Measurements from ENCODE around the gene CTNNAL1. TPM values are rescaled to one million over a fixed set of nuclear protein-coding genes. Genes with fewer than 3 reads are reported as not detected.

CTNNAL1 gene
- total RNA-seq, 1 donor from 2014 or later: 24.7 TPM

DNA sequence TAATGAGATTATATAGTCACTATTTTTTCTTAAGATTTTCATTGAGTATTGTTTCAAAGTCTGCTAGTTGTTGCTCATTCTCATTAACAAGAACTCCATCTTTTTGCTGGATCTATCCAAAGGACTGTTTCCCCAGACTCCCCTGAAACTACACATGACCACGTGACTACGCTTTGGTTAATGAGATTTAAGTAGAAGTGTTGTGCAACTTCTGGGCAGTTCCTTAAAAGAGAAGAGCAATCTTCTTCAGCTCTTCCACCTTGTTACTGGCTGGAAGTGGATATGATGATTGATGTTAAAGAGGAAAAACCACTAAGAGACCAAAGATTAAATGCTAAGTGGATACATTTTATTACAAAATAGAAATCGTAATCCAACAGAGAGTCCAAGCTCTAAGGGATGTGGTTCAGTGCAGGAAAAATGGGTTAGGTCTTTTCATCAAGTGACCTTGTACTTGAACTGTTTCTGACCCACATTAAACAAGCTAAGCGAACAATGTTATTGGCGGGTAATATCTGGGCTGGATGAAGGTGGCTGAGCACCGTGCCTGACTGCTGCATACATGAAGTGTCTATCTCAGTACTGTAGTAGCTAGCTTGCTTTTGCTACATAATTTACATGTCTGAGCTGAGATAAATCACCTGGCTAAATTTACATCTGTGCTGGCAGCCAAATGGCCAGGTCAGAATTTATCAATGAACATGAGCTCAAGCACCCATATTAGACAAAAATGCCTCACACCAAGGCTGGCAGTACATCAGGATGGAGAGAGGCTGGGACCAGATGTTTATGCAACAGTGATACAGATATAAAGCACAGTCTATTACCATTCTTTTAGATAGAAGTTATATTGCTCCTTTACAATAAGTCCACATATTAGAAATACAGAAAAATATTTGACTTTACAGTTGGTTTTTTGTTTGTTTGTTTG lies 7.5 kb upstream of the CTNNAL1 start:
- Histone ChIP-seq H3K36me3 (ENCODE audit: control insufficient read depth, insufficient read depth, low read length) (no peaks in the 10 kb centered on the region), H3K27me3 (ENCODE audit: control insufficient read depth, insufficient read depth, low read length) (no peaks in the 10 kb centered on the region), H3K4me3 (ENCODE audit: low read depth, low read length) (no peak overlapping the region)
- no peak for DNase-seq (ENCODE audit: low read depth)
- TF ChIP-seq, protein P1, sequence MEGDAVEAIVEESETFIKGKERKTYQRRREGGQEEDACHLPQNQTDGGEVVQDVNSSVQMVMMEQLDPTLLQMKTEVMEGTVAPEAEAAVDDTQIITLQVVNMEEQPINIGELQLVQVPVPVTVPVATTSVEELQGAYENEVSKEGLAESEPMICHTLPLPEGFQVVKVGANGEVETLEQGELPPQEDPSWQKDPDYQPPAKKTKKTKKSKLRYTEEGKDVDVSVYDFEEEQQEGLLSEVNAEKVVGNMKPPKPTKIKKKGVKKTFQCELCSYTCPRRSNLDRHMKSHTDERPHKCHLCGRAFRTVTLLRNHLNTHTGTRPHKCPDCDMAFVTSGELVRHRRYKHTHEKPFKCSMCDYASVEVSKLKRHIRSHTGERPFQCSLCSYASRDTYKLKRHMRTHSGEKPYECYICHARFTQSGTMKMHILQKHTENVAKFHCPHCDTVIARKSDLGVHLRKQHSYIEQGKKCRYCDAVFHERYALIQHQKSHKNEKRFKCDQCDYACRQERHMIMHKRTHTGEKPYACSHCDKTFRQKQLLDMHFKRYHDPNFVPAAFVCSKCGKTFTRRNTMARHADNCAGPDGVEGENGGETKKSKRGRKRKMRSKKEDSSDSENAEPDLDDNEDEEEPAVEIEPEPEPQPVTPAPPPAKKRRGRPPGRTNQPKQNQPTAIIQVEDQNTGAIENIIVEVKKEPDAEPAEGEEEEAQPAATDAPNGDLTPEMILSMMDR (IDR thresholded peaks at IDR 0.05; ENCODE audit: insufficient read depth, low read length, poor library complexity, severe bottlenecking): no peak

- Histone ChIP-seq H3K4me3 (ENCODE audit: low read depth, low read length) (no peak overlapping the region), H3K36me3 (ENCODE audit: control insufficient read depth, insufficient read depth, low read length) (no peaks in the 10 kb centered on the region), H3K27me3 (ENCODE audit: control insufficient read depth, insufficient read depth, low read length) (no peaks in the 10 kb centered on the region)
- DNase-seq (ENCODE audit: low read depth): no peak
- TF ChIP-seq, protein P1 (IDR thresholded peaks at IDR 0.05; ENCODE audit: insufficient read depth, low read length, poor library complexity, severe bottlenecking): no peak
Measured at GRCh38 chr9:109020113-109020512, 6.8 kb upstream of the CTNNAL1 start.

DNA sequence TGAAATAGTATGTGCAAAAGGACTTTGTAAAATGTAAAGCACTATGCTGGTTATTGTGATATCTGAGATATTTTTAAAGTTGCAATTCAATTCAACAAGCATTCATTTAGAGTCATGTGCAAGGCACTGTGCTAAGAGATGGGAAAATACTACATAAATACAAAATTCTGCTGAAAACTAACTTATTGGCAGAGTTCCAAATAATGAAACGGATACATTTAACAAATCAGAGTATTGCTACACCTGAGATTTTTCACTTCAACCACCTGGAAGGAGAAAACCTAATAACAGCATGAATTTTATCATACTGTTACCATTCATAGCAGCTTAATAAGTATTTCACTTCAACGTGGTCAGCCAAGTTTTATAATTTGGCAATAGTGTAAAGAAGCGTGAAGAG lies 6.1 kb upstream of the CTNNAL1 start:
- DNase-seq (ENCODE audit: low read depth): no peak

GRCh38 chr9:109017493-109017892 lies 4.2 kb upstream of the CTNNAL1 start:
- DNase-seq (ENCODE audit: low read depth): no peak
- TF ChIP-seq, protein P1 (IDR thresholded peaks at IDR 0.05; ENCODE audit: insufficient read depth, low read length, poor library complexity, severe bottlenecking): no peak

More for the DNA sequence above, 6.1 kb upstream of the CTNNAL1 start:
- Histone ChIP-seq H3K27me3 (ENCODE audit: control insufficient read depth, insufficient read depth, low read length) (no peaks in the 10 kb centered on the region), H3K36me3 (ENCODE audit: control insufficient read depth, insufficient read depth, low read length) (no peaks in the 10 kb centered on the region), H3K4me3 (ENCODE audit: low read depth, low read length) (no peak overlapping the region)
- TF ChIP-seq, protein P1 (IDR thresholded peaks at IDR 0.05; ENCODE audit: insufficient read depth, low read length, poor library complexity, severe bottlenecking): no peak

DNA sequence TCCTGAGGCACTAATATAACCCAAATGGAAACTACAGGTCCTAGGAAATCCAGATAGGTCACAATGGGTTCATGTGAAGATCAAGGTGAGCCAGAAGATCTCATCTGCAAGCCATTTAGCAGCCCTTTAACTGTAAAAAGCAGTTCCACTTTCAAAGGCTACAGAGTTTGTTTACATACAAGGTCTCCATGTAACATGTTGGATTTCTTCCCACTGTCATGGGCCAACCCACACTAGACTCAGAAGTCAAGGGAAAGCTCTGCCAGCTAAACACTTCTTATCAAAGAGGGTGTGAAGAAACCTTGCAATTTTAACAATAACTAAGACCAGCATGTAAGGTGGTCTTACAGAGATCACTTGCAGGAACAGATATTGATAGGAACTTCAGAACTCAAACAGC lies 3.8 kb upstream of the CTNNAL1 start:
- Histone ChIP-seq H3K4me3 (ENCODE audit: low read depth, low read length) (no peak overlapping the region), H3K27me3 (ENCODE audit: control insufficient read depth, insufficient read depth, low read length) (no peaks in the 10 kb centered on the region), H3K36me3 (ENCODE audit: control insufficient read depth, insufficient read depth, low read length) (no peaks in the 10 kb centered on the region)
- DNase-seq (ENCODE audit: low read depth): no peak
- TF ChIP-seq, protein P1 (IDR thresholded peaks at IDR 0.05; ENCODE audit: insufficient read depth, low read length, poor library complexity, severe bottlenecking): no peak

More at GRCh38 chr9:109017493-109017892, 4.2 kb upstream of the CTNNAL1 start:
- no peaks in the 10 kb centered on the region for H3K36me3 ChIP-seq (ENCODE audit: control insufficient read depth, insufficient read depth, low read length)
- no peaks in the 10 kb centered on the region for H3K27me3 ChIP-seq (ENCODE audit: control insufficient read depth, insufficient read depth, low read length)
- no peak overlapping the region for H3K4me3 ChIP-seq (ENCODE audit: low read depth, low read length)

All from kidney epithelial cell (primary cell).